Endometrial microvascular endothelial cells (primary cell): ENCODE results near the gene PIMREG. TPM values are rescaled to one million over a fixed set of nuclear protein-coding genes. Genes with fewer than 3 reads are reported as not detected.

ENCODE experiments used
- in situ Hi-C: cut with HindIII; loops from 2 replicates; pipeline ENCODE4 v1.10.0; 2017; ENCODE audit warnings: low sequenced_read_pairs, low pct_unique_long_range_greater_than_20kb; ENCODE audit errors: inconsistent ontology term
- total RNA-seq: library from RNA; depleted of rRNA; stranded (reverse); fragments of >200 nt; gene quantifications from one replicate; pipeline ENCODE4 v1.2.3, GENCODE V29; 2015; ENCODE audit errors: inconsistent ontology term

The PIMREG gene
- total RNA-seq, result 65.1 TPM

GRCh38 chr17:6443692-6444570, at the start of gene PIMREG:
Gene PIMREG, plus strand, starts transcription at chr17:6444455. Its CDS starts 656 bp downstream, at chr17:6445111.
- in situ Hi-C loops, result no loop called here

- in situ Hi-C loops, result no loop called here
These were observed 45.3 kb upstream of the PIMREG start for GRCh38 chr17:6398955-6399354.

GRCh38 chr17:6402258-6402657, 42.0 kb upstream of the PIMREG start:
- in situ Hi-C loops, result no loop called here

GRCh38 chr17:6408276-6408675, 36.0 kb upstream of the PIMREG start:
- in situ Hi-C loops, result no loop called here

GRCh38 chr17:6408735-6409134, 35.5 kb upstream of the PIMREG start:
- in situ Hi-C loops, result no loop called here

GRCh38 chr17:6413065-6413464, 31.2 kb upstream of the PIMREG start:
- in situ Hi-C loops, result loop anchor here (10.0 kb wide), 2 partner anchors 648 to 818 kb away; no protein-coding TSS in a partner anchor

- in situ Hi-C loops, result loop anchor here (10.0 kb wide), 2 partner anchors 651 to 821 kb away; no protein-coding TSS in a partner anchor
These were observed 28.6 kb upstream of the PIMREG start for GRCh38 chr17:6415616-6416015.

GRCh38 chr17:6420173-6420641, 24.0 kb upstream of the PIMREG start:
- in situ Hi-C loops, result no loop called here

- in situ Hi-C loops, result no loop called here
These were observed 22.3 kb upstream of the PIMREG start for GRCh38 chr17:6421700-6422604.

- in situ Hi-C loops, result no loop called here
These were observed 21.5 kb upstream of the PIMREG start for GRCh38 chr17:6422654-6423241.

- in situ Hi-C loops, result no loop called here
These were observed 20.3 kb upstream of the PIMREG start for GRCh38 chr17:6423931-6424330.

- in situ Hi-C loops, result no loop called here
These were observed 18.8 kb upstream of the PIMREG start for GRCh38 chr17:6425407-6425806.

- in situ Hi-C loops, result no loop called here
These were observed 17.7 kb upstream of the PIMREG start for GRCh38 chr17:6426356-6427101.

- in situ Hi-C loops, result no loop called here
These were observed 16.9 kb upstream of the PIMREG start for GRCh38 chr17:6427279-6427781.

GRCh38 chr17:6428207-6428965, 15.9 kb upstream of the PIMREG start:
- in situ Hi-C loops, result no loop called here

GRCh38 chr17:6429266-6429665, 15.0 kb upstream of the PIMREG start:
- in situ Hi-C loops, result no loop called here

GRCh38 chr17:6430769-6431168, 13.5 kb upstream of the PIMREG start:
- in situ Hi-C loops, result no loop called here

- in situ Hi-C loops, result no loop called here
These were observed 9.2 kb upstream of the PIMREG start, which contains the start of gene AIPL1 for GRCh38 chr17:6435051-6435450. Gene AIPL1, minus strand, starts transcription at chr17:6435121. Its CDS starts 17 bp downstream, at chr17:6435104.
